HL-60 (cell line): ENCODE results near the gene MRPL42.

Experiments
- DNase-seq, 2 experiments: peaks; one replicate each; pipeline ENCODE4 v3.0.0-alpha.2; 2010 to 2020; ENCODE audit warnings: low read depth in 1 of 2, low spot score in 1 of 2
- H3K27ac ChIP-seq: fragments of 250-450 bp; sonication (Bioruptor Pico); replicated peaks from 2 replicates; pipeline ENCODE4 v1.5.1; 2020; ENCODE audit warnings: mild to moderate bottlenecking, moderate library complexity
- H3K27me3 ChIP-seq: fragments of 250-450 bp; sonication (Bioruptor Pico); 2 replicates; pipeline ENCODE4 v1.5.1; 2021; ENCODE audit warnings: mild to moderate bottlenecking, moderate library complexity; ENCODE audit not compliant: insufficient read depth, poor library complexity, severe bottlenecking
- H3K4me3 ChIP-seq: replicated peaks from 2 replicates; pipeline ENCODE4 v1.5.1; 2011; ENCODE audit warnings: mild to moderate bottlenecking, control low read depth, low read length; ENCODE audit not compliant: insufficient read depth
- GABPA ChIP-seq: IDR thresholded peaks from 2 replicates; pipeline ENCODE4 v1.6.1; 2012; ENCODE audit warnings: low read depth
- POLR2AphosphoS5 ChIP-seq: IDR thresholded peaks from 2 replicates; pipeline ENCODE4 v1.6.1; 2012; ENCODE audit warnings: low read depth
- SPI1 ChIP-seq: IDR thresholded peaks from 2 replicates; pipeline ENCODE4 v1.6.1; 2012; ENCODE audit warnings: low read depth, mild to moderate bottlenecking, borderline replicate concordance
- TF ChIP-seq, protein P1 (sequence below): IDR thresholded peaks from one replicate; pipeline ENCODE4 v1.5.1; 2011; ENCODE audit warnings: low read length, control low read depth, inconsistent platforms; ENCODE audit not compliant: insufficient read depth
- TF ChIP-seq, protein P2 (sequence below): IDR thresholded peaks from 2 replicates; pipeline ENCODE4 v1.6.1; 2012; ENCODE audit warnings: low read depth; ENCODE audit not compliant: insufficient replicate concordance

The MRPL42 gene

GRCh38 chr12:93514853-93515252 lies 47.5 kb downstream of the MRPL42 start:
- Histone ChIP-seq H3K4me3 (no peak overlapping the region), H3K27ac (no peak overlapping the region), H3K27me3 (no peaks in the 10 kb centered on the region)
- TF ChIP-seq SPI1 (no peak), GABPA (no peak), POLR2AphosphoS5 (no peak)
- TF ChIP-seq, protein P1, sequence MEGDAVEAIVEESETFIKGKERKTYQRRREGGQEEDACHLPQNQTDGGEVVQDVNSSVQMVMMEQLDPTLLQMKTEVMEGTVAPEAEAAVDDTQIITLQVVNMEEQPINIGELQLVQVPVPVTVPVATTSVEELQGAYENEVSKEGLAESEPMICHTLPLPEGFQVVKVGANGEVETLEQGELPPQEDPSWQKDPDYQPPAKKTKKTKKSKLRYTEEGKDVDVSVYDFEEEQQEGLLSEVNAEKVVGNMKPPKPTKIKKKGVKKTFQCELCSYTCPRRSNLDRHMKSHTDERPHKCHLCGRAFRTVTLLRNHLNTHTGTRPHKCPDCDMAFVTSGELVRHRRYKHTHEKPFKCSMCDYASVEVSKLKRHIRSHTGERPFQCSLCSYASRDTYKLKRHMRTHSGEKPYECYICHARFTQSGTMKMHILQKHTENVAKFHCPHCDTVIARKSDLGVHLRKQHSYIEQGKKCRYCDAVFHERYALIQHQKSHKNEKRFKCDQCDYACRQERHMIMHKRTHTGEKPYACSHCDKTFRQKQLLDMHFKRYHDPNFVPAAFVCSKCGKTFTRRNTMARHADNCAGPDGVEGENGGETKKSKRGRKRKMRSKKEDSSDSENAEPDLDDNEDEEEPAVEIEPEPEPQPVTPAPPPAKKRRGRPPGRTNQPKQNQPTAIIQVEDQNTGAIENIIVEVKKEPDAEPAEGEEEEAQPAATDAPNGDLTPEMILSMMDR, result no peak
- TF ChIP-seq, protein P2, sequence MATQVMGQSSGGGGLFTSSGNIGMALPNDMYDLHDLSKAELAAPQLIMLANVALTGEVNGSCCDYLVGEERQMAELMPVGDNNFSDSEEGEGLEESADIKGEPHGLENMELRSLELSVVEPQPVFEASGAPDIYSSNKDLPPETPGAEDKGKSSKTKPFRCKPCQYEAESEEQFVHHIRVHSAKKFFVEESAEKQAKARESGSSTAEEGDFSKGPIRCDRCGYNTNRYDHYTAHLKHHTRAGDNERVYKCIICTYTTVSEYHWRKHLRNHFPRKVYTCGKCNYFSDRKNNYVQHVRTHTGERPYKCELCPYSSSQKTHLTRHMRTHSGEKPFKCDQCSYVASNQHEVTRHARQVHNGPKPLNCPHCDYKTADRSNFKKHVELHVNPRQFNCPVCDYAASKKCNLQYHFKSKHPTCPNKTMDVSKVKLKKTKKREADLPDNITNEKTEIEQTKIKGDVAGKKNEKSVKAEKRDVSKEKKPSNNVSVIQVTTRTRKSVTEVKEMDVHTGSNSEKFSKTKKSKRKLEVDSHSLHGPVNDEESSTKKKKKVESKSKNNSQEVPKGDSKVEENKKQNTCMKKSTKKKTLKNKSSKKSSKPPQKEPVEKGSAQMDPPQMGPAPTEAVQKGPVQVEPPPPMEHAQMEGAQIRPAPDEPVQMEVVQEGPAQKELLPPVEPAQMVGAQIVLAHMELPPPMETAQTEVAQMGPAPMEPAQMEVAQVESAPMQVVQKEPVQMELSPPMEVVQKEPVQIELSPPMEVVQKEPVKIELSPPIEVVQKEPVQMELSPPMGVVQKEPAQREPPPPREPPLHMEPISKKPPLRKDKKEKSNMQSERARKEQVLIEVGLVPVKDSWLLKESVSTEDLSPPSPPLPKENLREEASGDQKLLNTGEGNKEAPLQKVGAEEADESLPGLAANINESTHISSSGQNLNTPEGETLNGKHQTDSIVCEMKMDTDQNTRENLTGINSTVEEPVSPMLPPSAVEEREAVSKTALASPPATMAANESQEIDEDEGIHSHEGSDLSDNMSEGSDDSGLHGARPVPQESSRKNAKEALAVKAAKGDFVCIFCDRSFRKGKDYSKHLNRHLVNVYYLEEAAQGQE, result no peak
- DNase-seq, result no peak

DNA sequence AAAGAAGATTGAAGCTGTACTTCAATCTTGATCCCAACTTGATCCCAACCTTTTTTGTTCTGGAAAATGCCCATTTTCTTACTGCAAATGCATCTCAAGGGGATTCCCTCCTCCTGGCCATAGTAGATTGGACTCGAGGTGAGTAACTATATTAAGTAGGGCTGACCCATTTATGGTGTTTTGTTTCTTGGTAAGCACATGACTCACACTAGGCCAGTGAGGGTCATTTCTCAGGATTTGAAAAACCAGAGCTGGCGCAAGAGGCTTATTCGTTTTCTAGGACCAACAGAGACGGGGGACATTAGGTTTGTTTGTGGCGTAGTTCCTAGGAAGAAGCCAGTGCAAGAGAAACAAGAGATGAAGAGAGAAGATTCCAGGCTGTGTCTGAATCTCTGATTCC lies 51.4 kb downstream of the MRPL42 start:
- DNase-seq, result no peak
- Histone ChIP-seq H3K27ac (no peak overlapping the region), H3K4me3 (no peak overlapping the region), H3K27me3 (no peaks in the 10 kb centered on the region)
- TF ChIP-seq POLR2AphosphoS5 (no peak), SPI1 (no peak), GABPA (no peak)
- TF ChIP-seq, protein P2, result no peak
- TF ChIP-seq, protein P1, result no peak

GRCh38 chr12:93519859-93520258 lies 52.5 kb downstream of the MRPL42 start:
- H3K4me3 ChIP-seq, result no peak overlapping the region
- peaks cover 5% of the 10 kb centered on the region for H3K27me3 ChIP-seq
- TF ChIP-seq, protein P2, result no peak
- TF ChIP-seq GABPA (no peak), POLR2AphosphoS5 (no peak), SPI1 (no peak)
- TF ChIP-seq, protein P1, result no peak
- H3K27ac ChIP-seq, result no peak overlapping the region
- no peak for DNase-seq
